GM21526 (cell line): ENCODE measurements around the gene CERS6.
"Not testable (repeated sequence)": the region's sequence is repeated elsewhere in the genome, so short reads cannot be mapped to it uniquely, and the experiment has no call there.

Source experiments
- ATAC-seq: cut with Tn5 transposase; IDR thresholded peaks from one replicate; pipeline ENCODE4 v1.9.1; 2021; ENCODE audit warnings: moderate library complexity; ENCODE audit not compliant: unreplicated experiment, low FRiP score

Gene CERS6

DNA sequence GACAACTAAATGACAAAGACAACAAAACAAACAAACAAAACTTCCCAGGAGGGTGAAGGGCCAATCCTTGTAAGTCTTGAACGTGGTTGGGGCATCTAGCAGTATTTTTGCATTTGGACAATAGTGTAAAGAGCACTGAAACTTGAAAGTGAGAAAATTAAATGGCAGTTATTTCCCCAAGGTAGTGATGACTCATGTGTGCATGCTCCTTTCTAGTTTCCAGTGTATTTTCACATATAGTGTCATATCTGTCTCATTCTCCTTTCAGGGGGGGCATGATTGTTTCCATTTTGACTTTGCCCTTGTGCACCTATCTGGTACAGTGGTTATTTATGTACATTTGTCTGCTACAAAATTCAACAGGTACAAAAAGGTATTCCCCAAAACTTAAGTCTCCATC lies 39.5 kb downstream of the CERS6 start:
- peak; percentile 88 for ATAC-seq

- ATAC-seq = no peak
Observed at GRCh38 chr2:168496906-168497305, 40.8 kb downstream of the CERS6 start.

DNA sequence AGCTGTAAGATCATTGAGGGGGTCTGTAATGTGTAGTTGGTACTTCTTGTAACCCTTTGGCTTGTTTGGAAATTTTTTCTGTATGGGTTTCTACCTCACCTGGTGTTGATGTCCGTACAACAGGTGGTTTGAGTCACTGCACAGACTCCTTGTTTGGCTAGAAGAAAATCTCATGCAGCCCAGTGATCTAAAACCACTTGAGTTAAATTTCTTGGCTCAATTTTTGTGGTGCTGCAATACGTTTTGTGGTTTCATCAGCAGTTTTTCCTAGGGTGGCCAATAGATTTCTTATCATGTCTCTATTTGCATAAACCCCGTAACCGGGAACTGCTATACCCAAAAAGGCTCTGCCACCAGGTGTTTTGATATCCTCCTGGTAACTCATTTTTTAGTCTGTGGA lies 43.4 kb downstream of the CERS6 start:
- ATAC-seq = no peak

- ATAC-seq = no peak
Observed at GRCh38 chr2:168500516-168500915, 44.4 kb downstream of the CERS6 start.

DNA sequence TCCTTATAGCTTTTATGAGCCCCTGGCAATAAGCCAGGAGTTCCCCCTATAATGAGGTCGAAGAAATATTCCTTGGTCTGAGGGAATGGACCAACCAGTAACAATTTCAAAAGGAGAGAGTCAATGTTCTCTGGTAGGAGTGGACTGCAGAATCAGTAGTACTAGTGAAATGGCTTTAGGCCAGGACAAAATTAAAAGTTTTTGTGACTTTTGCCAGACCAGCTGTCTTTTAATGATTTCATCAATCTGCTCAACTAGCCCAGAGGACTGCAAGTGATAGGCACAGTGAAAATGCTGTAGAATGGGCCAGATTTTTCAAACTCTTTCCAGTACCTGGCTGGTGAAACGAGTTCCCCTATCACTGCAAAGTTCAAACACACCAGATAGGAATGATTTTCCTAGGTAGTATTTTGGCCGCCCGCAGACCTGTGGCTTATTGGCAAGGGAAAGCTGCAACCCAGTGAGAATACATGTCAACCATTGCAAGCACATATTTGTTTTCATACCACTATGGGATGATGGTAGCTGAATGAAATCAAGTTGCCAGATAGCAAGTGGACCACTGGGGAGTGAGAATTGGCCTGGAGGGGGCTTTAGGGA lies 45.5 kb downstream of the CERS6 start:
- ATAC-seq = no peak

DNA sequence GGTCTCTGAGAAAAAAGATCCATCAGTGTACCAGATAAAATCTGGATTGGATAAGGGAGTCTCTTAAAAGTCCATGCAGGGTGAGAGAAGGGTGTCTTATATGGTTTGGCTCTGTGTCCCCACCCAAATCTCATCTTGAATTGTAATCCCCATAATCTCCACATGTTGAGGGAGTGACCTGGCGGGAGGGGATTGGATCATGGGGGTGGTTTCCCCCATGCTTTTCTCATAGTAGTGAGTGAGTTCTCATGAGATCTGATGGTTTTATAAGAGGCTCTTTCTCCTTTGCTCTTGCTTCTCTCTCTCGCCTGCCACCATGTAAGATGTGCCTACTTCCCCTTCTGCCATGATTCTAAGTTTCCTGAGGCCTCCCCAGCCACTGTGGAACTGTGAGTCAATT lies 46.8 kb downstream of the CERS6 start:
- not testable (repeated sequence) for ATAC-seq

DNA sequence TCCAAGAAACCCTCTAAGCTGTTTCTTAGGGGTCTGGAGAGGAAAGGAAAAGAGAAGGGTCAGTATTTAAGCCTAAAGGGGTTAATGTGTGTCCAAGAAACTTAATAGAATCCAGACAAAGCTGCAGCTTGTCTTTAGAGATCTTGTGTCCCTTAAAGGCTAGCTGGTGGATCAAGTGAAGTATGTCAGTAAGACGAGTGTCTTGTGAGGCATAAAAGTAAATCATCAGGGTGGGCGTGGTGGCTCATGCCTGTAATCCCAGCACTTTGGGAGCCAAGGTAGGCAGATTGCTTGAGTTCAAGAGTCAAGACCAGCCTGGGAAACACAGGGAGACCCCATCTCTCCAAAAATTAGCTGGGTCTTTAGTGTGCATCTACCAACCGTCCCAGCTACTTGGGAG lies 47.8 kb downstream of the CERS6 start:
- no peak for ATAC-seq

- ATAC-seq = no peak
Observed at GRCh38 chr2:168504323-168504722, 48.3 kb downstream of the CERS6 start.

DNA sequence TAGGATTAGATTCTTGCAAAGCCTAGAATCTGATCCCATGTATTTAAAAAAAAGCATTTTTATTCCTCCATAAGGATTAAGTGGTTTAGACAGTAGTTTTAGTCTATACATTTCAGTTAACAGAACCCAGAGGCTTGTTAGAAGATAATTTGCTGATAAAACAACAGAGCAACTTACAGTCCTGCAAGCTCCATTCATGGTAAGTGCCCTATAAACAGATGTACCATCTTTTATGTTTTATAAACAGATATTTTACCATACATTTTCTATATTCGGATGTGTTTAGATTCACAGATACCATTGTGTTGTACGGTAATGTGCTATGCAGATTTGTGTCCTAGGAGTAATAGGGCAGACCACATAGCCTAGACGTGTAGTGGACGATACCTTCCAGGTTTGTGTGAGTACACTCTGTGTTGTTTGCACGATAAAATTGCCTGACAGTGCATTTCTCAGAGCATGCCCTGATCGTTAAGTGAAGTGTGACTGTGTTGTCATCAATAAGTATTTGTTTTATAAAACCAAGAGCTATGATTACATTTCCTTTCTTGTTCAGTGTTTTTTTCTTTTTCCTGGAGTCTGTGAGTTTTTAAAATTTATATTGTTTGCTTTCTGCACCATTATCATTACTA lies 54.2 kb downstream of the CERS6 start:
- no peak for ATAC-seq

- ATAC-seq = no peak
Observed at GRCh38 chr2:168514692-168515091, 58.6 kb downstream of the CERS6 start.

DNA sequence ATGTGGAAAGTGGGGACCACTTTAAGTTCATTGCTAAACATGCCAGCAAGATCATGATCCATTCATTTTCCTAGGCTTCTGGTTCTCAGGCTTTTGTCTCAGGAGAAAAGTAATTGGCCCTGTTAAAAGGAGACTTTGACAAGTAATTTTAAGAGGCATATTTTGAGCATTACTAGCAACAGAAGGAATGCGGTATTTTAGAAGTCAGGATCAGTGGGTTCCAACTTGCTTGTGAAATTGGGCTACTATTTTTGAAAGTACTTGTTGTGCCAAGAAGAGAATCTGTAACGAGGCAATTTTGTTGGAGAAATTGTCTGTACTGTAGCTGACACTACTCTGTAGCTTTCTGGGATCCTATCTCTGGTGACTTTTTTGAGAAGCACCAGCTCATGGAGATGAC lies 59.4 kb downstream of the CERS6 start:
- no peak for ATAC-seq

DNA sequence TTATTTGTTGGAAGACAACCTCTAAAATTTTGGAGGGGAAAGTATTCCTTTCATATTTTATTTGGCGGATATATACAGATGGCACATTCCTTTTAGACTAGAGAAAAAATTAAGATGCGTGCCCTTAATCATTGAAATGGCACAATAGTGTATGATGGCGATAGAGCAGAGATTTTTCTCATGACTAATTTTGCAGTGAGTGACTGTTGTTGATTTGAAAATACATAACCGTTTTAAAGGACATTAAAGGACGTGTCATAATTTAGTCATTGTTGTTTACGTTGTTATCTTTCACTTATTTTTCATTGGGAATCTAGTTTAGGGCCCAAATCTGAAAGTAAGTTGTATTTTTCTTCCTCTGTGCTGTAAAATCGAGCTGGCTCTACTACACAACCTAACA lies 61.7 kb downstream of the CERS6 start:
- no peak for ATAC-seq

DNA sequence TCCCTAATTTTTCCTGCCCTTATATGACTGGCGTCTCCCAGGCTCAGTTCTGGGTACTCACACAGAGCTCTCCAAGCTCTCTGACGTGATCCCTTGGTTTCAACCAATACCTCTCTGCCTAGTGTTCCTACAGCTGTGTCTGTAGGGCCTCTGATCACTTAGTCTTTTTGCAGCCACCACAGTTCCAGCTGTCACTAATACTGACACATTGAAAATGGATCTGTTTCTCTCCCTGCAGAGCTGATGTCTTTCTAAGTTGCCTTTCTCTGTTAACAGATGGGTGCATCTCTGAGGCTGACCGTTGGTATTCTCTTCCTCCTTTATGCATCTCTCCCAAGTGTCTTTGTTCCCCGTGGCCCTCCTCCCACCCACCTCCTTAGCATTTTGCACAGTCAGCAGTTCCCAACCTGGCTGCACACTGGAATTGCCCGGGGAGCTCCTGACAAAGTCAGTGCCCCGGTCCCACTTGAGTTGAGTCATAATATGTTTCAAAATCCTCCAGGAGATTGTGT lies 62.5 kb downstream of the CERS6 start:
- ATAC-seq = no peak

- no peak for ATAC-seq
Observed at GRCh38 chr2:168519534-168520308, 63.6 kb downstream of the CERS6 start.

DNA sequence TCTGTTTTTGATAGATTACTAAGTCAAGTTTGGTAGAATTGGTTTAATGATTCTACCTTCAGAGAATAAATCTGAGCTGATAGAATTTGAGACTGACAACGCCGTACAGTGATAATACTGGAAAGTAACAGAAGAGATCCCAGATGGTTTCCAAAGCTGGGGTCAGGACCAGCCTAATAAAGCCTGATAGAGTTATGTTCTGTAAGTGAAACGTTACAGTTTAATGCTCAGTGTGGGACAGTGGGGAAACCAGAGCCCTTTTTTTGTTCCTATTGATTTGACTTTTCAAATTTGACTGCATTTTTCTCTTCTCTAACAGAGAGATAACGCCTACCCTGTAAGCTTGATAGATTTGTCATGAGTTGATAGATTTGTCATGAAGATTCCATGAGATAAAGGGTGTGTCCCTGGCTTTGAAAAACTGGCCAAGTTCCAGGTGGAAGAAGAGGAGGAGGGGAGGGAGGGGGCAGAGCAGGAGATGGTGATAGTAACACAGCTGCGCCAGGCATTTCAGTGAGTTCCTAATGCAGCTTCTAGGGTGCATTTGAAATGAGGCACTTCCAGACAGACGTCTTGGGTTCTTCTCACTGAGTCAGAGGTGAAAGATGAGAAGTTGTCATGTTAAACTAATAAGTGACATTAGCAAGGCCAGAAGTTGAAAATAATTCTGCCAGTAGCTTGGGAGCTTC lies 65.1 kb downstream of the CERS6 start:
- no peak for ATAC-seq

DNA sequence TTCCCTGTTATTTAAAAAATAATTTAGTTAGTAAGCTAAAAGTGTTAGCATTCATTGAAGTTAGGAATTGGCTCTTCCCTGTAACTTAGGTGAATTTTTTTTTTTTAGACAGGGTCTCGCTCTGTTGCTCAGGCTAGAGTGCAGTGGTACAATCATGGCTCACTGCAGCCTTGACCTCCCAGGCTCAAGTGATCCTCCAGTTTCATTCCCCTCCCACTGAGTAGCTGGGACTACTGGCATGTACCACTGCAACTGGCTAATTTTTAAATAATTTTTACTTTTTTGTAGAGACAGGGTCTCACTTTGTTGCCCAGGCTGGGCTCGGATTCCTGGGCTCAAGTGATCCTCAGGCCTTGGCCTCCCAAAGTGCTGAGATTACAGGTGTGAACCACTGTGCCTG lies 66.4 kb downstream of the CERS6 start:
- no peak for ATAC-seq

GRCh38 chr2:168524005-168524404 lies 67.9 kb downstream of the CERS6 start:
- ATAC-seq = no peak

DNA sequence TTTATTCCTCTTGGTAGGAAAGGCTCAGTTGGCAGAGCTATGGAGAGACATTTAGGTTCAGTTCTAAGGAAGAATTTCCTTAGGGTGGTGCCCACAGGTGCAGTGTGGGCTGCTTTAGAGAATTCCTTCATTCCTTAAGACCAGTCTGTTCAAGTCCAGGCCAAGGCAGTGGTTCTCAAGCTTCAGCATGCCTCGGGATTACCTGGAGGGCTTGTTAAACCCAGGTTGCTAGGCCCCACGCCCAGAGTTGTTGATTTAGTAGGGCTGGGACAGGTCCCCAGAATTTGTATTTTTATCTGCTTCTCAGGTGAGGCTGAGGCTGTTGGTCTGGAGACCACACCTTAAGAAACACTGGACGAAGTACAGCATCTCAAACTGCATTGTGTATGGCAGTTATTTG lies 68.9 kb downstream of the CERS6 start:
- ATAC-seq = no peak

DNA sequence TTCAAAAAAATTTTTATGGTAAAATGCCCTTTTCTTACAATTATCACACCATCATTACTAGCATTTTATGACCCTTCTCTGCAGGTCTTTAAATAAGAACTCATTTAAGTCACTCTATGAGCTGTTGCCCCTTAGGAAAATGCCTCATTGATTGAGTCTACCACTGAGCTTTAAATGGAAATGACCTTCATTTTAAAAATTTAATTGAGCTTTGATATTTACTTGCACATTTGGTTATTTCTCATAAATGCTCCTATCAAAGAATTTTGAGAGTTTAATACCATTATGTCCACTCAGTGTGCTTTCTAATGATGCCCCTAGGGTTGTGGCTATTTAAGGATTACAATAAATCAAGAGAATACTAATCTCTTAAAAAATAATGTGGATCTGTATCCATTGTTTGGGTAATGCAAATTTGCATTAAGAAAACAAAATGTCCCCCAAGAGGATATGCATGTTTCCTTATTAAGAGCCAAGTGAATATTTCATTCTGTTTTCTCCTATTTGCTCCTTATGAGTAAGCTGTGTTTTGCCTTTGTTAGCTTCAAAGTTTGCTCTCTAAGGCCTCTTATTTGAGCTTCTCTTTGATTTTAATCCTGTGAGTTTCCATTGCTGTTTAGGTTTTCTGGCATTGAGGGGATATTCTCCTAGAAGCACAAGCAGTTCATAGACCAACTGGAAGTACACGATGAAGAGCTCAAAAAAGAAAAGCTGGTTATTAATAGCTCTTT lies 69.8 kb downstream of the CERS6 start:
- ATAC-seq = no peak

- no peak for ATAC-seq
Observed at GRCh38 chr2:168526641-168527040, 70.6 kb downstream of the CERS6 start.
